Activated T-cell treated with anti-CD3 and anti-CD28 coated beads, Interleukin-2, amount 50 U/mL, for 1 hour (primary cell): Measurements from ENCODE around the gene RNF182.
"Not testable (repeated sequence)": the region's sequence is repeated elsewhere in the genome, so short reads cannot be mapped to it uniquely, and the experiment has no call there.

Experiments
- DNase-seq: peaks from one replicate; pipeline ENCODE4 v3.0.0-alpha.2; 2020

The RNF182 gene

DNA sequence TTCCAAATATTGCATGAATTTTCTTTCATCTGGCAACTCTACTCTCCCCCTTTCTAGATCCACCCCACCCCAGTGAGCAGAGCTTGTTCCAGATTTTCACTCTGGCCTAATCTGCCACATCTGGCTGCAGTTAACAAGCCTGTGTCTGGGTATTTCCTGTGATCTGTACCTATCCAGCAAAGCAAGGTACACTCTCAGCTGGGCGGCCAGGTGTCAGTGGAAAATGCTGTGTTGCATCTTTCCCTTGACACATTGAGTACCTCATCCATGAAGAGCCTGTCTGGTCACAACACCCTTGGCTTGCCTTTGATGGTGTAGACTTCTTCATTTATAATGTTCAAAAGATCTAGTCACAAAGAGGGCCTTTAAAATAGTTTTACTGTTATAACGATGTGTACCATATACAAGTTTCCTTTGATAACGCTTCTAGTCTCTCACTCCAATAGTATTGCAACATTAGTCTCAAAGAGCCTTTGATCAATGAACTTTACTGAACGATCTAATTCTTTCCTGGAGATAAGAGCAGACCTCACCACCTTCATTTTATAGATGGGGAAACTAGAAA lies 6.0 kb upstream of the RNF182 start:
- DNase-seq = no peak

DNA sequence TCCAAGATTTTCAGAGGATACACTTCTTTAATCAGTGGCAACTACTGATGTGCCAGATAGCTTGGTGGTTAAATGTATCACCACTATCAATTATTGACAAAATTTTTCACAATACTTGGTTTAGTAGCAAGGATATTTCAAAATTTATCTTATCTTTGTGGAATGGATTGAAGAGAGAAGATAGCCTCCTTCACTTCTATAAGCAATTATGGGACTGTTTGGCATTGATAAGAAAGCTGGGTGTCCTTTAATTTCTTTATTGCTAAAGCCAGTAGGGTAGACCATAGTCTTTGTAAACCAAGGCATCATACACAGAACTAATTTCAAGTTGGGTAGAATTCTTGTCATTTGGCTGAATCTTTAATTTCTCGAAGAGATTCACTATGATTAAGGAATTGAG lies 4.9 kb upstream of the RNF182 start:
- DNase-seq = no peak

DNA sequence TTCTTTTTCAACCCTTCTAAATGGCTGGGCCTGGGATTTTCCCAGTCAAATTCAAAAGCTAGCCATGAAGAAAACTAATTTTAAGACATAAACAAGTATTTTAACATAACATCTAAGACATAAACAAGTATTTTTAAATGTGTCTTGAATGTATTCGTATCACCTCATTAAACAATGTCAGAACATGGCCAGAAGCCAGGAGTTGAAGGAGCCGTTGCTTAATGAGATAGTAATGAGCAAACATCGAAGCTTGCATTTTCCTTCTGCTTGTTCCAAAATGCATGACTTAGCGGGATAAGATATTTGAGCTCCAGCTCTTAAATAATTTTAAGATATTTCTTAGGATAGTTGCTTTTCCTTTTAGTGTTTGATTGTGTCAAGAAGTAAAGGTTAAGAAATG lies 4.2 kb upstream of the RNF182 start:
- DNase-seq = no peak

GRCh38 chr6:13922750-13923149 lies 2.0 kb upstream of the RNF182 start:
- no peak for DNase-seq

- no peak for DNase-seq
Observed at GRCh38 chr6:13923527-13924145, 1.1 kb upstream of the RNF182 start.

- no peak for DNase-seq
Observed at GRCh38 chr6:13924146-13924948, 405 bp upstream of the RNF182 start.

DNA sequence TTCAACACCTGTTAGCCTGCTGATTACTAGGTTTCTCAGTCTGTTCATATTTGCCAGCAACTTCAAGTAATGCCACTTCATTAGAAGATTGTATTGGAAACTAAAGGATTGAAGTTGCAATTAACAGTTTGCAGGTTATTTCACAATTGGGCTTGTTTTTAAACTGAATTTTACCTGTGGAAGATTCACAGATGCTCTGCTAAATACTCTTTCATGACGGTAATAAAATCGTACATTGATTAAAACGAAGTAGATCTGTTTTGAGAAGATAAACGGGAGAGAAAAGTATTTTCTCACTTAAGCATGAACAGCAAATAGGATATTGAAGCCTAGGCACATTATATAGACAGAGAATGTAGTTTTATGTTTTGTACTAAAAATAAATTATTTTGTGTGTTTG lies 1.6 kb downstream of the RNF182 start:
- no peak for DNase-seq

- DNase-seq = no peak
Observed at GRCh38 chr6:13927203-13927602, 2.5 kb downstream of the RNF182 start.

- no peak for DNase-seq
Observed at GRCh38 chr6:13929196-13929595, 4.4 kb downstream of the RNF182 start.

- DNase-seq = no peak
Observed at GRCh38 chr6:13931797-13932402, 7.1 kb downstream of the RNF182 start.

DNA sequence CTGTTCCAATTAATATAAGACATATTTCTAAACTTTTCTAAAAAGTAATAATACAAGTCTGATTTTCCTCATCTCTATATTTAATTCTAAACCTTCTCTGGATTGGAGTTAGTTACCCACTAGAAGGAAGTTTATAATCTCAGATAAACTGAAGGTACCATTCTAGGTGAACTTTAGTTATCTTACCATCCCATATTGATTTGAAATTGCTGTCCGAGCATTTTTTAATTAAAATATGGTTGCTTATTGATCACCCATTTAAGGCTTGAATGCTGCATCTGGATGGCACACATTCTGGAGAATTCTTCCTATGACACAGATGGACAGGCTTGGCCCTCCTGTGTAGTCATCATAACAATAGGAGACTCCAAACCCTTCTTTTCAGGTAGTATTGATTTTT lies 8.0 kb downstream of the RNF182 start:
- no peak for DNase-seq

DNA sequence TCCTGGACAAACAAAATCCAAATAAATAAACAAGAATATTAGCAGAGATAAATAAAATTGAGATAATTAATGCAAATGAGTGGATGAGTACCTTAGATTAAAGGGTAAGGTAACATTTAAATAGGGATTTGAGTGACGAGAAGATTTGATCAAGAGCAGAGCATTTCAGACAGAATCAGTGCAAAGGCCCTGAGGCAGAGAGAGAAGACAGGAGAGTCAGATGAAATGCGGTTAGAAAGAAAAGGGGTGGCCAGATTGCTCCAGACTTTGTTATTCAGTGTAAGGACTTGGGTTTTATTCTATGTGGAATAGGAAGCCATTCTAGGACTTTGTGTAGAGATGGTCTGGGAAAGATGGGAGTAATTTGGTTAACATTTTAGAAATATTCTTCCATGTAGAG lies 10.0 kb downstream of the RNF182 start:
- DNase-seq = no peak

- no peak for DNase-seq
Observed at GRCh38 chr6:13935190-13935880, 10.6 kb downstream of the RNF182 start.

- DNase-seq = not testable (repeated sequence)
Observed at GRCh38 chr6:13935881-13936261, 11.1 kb downstream of the RNF182 start.

- DNase-seq = no peak
Observed at GRCh38 chr6:13941902-13942301, 17.1 kb downstream of the RNF182 start.

DNA sequence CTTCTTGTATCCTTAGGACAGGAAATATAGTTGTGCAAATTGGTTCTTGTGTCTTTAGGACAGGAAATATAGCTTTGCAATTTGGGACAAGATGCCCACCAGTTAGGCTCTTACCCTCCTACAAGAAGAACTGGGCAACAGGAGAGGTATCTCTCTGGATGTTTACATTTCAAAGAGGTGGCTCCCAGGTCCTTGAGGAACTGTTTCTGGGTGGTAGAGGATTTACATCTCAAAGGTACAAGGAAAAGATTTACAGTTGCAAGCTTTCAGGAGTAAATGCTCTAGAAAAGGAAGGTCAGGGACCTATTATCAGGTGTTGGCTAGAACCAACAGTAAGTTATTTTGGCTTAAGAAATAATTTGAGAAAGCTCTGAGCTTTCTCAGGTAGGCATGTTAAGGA lies 19.2 kb downstream of the RNF182 start:
- no peak for DNase-seq

- DNase-seq = no peak
Observed at GRCh38 chr6:13946506-13946905, 21.8 kb downstream of the RNF182 start.

DNA sequence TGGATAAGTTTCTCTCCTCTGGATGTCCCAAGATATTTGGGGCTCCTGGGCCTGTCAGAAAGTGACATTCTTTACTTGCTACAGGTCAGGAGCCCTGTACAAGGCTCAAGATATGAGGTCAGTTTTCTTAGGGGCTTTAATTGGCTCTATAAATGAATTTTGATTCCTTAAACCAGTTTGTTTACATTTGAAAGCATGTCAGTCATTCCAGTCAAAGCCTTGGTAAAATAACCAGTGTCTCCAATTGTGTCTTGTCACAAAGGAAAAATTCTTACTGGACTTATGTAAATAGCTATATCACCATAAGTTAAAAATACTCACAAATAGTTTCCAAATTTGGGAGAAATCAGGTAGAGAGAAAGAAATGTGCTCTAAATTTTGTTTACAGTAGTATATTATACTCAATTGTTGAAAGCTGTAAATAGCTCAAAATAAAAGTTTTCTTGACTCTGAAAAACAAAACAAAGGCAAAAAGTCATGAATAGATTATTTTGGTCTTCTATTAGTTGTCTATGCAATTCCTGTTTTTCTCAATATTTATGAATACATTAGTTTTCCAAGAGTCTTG lies 22.9 kb downstream of the RNF182 start:
- DNase-seq = no peak

DNA sequence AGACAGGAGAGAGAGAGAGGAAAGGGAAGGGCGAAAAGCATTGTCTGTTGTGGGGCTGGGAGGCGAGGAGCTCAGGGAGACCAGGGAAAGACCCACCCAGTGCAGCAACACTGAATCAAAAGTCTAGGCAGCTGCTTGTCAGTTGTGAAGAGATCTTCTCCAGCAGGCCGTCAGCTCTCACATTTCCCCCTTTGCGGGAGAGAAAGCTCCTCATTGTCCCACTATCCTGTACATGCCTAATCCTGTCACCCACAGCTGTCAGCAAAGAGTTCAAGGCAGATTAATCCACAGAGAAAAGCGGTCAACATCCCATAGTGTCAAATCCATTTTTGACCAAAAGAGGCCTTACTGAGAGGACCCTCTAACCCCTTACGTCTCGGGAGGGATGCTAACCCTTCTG lies 27.3 kb downstream of the RNF182 start:
- no peak for DNase-seq

GRCh38 chr6:13953061-13953705 lies 28.4 kb downstream of the RNF182 start:
- no peak for DNase-seq

DNA sequence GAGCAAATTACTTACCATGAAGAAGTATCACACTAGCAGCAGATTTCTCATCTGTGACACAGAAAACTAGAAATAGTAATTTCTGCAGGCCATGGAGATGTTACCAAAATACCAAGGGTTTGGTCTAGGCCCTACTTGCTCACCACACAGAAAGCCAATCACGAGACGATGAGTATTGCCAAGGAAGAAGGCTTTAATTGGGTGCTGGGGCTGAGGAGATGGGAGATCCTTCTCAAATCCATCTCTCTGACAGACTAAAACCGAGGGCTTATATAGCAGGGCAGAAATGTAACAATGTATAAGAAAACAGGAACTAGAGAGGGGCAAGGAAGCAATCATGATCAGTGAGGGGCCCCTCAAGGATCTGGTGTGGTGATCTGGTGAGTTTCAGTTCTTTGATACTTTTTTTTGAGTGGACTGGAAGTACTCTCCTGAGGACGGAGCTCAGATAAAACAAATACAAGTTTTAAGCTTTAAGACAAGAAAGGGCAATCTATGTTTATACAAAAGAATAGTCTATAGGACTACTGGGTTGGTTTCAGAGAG lies 40.9 kb downstream of the RNF182 start:
- DNase-seq = no peak

- no peak for DNase-seq
Observed at GRCh38 chr6:13971303-13971702, 46.6 kb downstream of the RNF182 start.
